Progenitor cell of endocrine pancreas (in vitro differentiated cells): Measurements from ENCODE around the gene NPNT. TPM values are rescaled to one million over a fixed set of nuclear protein-coding genes. Genes with fewer than 3 reads are reported as not detected.

Source experiments
- DNase-seq: peaks from one replicate; pipeline ENCODE4 v3.0.0; 2021; ENCODE audit warnings: low spot score; ENCODE audit not compliant: unreplicated experiment
- H3K27ac Mint-ChIP-seq: 2 replicates; pipeline ENCODE4 v1.8.0; 2021; ENCODE audit warnings: mild to moderate bottlenecking, moderate library complexity, mixed read lengths
- H3K27me3 Mint-ChIP-seq: 2 replicates; pipeline ENCODE4 v1.8.0; 2021; ENCODE audit warnings: mixed read lengths
- H3K36me3 Mint-ChIP-seq: 2 replicates; pipeline ENCODE4 v1.8.0; 2022; ENCODE audit warnings: mixed read lengths; ENCODE audit not compliant: insufficient read depth
- H3K4me1 Mint-ChIP-seq: 2 replicates; pipeline ENCODE4 v1.8.0; 2021; ENCODE audit warnings: low read depth, mixed read lengths
- H3K4me3 Mint-ChIP-seq: 2 replicates; pipeline ENCODE4 v1.8.0; 2021; ENCODE audit warnings: low read depth, mild to moderate bottlenecking, moderate library complexity, mixed read lengths
- H3K9me3 Mint-ChIP-seq: 2 replicates; pipeline ENCODE4 v1.8.0; 2021; ENCODE audit warnings: low read depth, mixed read lengths
- total RNA-seq: library from RNA; stranded (reverse); gene quantifications from 2 replicates; pipeline ENCODE4 v1.2.1, GENCODE V29; 2021
- TF ChIP-seq, protein P1 (sequence below): fragments of 200-600 bp; sonication (generic); IDR thresholded peaks from one replicate; pipeline ENCODE4 v1.5.0; 2021; ENCODE audit warnings: antibody characterized with exemption, mild to moderate bottlenecking; ENCODE audit not compliant: unreplicated experiment

Gene NPNT
- total RNA-seq, 1 donor from 2014 or later: 7.6 TPM

DNA sequence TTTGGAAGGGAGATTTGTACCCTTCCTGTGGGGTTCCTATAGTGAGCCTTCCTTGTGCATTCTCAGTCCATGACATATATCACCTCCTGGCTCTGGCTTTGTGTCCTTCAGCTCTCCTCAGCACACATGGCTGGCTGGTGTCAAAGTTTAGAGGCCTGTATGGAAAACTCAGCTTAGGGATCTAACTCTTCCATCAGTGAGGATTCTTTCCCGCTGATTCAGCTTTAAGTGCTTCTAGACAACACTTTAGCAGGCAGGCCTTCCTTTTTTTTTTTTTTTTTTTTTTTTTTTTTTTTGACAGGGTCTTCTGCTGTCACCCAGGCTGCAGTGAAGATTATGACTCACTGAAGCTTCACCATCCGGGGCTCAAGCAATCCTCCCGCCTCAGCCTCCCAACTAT lies 84.2 kb downstream of the NPNT start:
- TF ChIP-seq, protein P1, sequence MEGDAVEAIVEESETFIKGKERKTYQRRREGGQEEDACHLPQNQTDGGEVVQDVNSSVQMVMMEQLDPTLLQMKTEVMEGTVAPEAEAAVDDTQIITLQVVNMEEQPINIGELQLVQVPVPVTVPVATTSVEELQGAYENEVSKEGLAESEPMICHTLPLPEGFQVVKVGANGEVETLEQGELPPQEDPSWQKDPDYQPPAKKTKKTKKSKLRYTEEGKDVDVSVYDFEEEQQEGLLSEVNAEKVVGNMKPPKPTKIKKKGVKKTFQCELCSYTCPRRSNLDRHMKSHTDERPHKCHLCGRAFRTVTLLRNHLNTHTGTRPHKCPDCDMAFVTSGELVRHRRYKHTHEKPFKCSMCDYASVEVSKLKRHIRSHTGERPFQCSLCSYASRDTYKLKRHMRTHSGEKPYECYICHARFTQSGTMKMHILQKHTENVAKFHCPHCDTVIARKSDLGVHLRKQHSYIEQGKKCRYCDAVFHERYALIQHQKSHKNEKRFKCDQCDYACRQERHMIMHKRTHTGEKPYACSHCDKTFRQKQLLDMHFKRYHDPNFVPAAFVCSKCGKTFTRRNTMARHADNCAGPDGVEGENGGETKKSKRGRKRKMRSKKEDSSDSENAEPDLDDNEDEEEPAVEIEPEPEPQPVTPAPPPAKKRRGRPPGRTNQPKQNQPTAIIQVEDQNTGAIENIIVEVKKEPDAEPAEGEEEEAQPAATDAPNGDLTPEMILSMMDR: no peak
- peaks cover 9% of the 10 kb centered on the region for H3K9me3 Mint-ChIP-seq
- H3K4me3 Mint-ChIP-seq: no peak overlapping the region
- no peaks in the 10 kb centered on the region for H3K27me3 Mint-ChIP-seq
- no peaks in the 10 kb centered on the region for H3K36me3 Mint-ChIP-seq
- peaks cover 11% of the 10 kb centered on the region for H3K4me1 Mint-ChIP-seq
- H3K27ac Mint-ChIP-seq: no peak overlapping the region
- DNase-seq: no peak

DNA sequence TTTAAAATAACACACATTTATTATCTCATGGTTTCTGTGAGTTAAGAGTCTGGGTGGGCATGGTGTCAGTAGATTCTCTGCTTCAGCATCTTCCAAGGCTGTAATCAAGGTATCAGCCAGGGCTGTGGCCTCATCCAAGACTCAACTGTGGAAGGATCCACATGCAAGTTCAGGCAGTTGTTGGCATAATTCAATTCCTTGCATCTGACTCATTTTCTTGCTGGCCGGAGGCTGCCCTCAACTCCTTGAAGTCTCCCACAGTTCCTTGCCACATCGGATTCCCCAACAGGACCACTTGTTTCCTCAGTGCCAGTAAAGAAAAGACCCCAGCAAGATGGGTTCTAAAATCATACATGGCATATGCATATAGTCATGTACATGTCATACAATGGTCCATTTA lies 93.4 kb downstream of the NPNT start:
- Mint-ChIP-seq H3K4me3 (no peak overlapping the region), H3K27ac (no peak overlapping the region), H3K36me3 (no peaks in the 10 kb centered on the region), H3K27me3 (no peaks in the 10 kb centered on the region), H3K9me3 (peaks cover 2% of the 10 kb centered on the region), H3K4me1 (no peaks in the 10 kb centered on the region)
- no peak for DNase-seq
- TF ChIP-seq, protein P1: no peak

DNA sequence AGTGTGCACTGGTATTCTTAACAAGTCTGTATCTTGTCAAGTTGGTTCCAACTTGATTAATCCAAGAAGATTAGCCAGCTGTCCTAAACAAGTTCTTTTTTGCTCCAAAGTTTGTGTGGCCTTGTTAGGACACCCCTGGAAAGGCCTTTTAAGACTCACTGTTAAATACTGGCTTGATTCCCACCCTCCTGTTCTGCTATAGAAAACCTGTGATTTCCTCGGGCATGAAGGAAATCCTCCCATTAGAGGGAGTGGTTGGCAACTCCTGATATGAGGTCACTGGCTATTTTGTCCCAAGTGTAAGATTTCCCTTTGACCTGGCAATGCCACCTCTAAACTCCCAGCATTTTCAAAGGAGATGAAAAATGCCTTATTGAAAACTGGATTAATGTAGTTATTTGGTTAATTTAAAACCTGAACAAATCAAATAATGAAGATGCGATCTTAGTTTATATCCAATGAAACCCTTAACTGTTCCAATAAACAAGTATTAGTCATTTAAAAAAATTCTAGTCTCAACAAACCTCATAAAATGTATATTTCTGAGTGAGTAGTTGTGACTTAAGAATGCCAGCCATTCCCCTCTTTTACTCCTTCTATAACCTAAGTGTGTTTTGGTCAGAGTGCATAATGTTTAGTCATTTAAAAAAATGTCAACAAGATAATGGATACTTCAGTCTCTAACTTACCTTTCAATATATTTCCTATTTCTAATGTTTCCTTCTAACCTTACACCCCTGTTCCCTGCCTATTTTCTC lies 94.4 kb downstream of the NPNT start:
- H3K4me1 Mint-ChIP-seq: no peaks in the 10 kb centered on the region

DNA sequence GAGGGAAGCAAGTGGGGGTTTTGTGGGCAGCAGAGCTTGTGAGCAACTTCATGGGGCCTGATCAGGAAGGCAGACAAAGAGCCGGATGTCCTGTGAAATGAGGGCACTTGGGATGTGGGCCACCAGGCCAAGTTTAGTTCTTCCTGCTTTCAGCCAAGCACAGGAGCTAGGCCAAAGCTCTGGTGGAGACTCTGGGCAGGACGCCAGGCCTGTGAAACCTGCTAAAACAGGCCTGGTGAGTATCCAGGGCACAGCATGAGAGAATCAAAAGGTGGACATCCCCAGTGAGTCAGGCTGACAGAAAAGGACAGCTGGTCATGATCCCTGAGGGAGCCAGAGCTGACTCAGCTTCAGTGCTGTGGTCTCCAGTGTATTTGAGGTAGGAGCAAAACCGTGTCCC lies 95.7 kb downstream of the NPNT start:
- DNase-seq: no peak
- Mint-ChIP-seq H3K27ac (no peak overlapping the region), H3K27me3 (no peaks in the 10 kb centered on the region), H3K4me3 (no peak overlapping the region), H3K4me1 (no peaks in the 10 kb centered on the region), H3K36me3 (no peaks in the 10 kb centered on the region), H3K9me3 (no peaks in the 10 kb centered on the region)
- TF ChIP-seq, protein P1: no peak

More for the DNA sequence above, 94.4 kb downstream of the NPNT start:
- TF ChIP-seq, protein P1: no peak
- no peaks in the 10 kb centered on the region for H3K9me3 Mint-ChIP-seq
- no peaks in the 10 kb centered on the region for H3K27me3 Mint-ChIP-seq
- H3K36me3 Mint-ChIP-seq: no peaks in the 10 kb centered on the region
- no peak overlapping the region for H3K4me3 Mint-ChIP-seq
- no peak overlapping the region for H3K27ac Mint-ChIP-seq
- DNase-seq: no peak

DNA sequence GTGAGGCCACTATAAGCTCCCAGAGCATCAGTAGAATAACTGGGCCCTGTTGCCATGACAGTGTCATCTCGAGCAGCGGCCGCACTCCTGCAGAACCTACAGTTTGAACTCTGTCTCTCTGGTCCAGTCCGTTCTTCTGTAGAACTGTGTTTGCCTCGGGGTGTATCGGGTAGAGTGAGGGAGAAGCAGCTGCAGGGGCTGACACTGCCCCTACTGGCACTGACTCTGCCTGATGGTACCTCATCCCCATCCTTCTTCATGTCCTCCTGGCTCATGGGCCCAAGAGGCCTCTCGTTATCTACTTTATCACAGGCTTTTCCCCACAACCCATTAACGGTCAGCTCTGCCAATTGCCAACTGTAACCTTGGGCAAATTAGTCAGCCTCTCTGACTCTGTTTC lies 96.5 kb downstream of the NPNT start:
- Mint-ChIP-seq H3K4me1 (peaks cover 1% of the 10 kb centered on the region), H3K27ac (no peak overlapping the region), H3K27me3 (no peaks in the 10 kb centered on the region)

More for the DNA sequence above, 96.5 kb downstream of the NPNT start:
- DNase-seq: no peak
- Mint-ChIP-seq H3K9me3 (no peaks in the 10 kb centered on the region), H3K4me3 (no peak overlapping the region), H3K36me3 (no peaks in the 10 kb centered on the region)
- TF ChIP-seq, protein P1: no peak
